ENCODE results near the gene TP53AIP1. TPM values are rescaled to one million over a fixed set of nuclear protein-coding genes. Genes with fewer than 3 reads are reported as not detected.
A peak's percentile ranks its signal among the peaks of the same experiment; 100 is the strongest.

Gene TP53AIP1
- polyA plus RNA-seq, 6 donors from 2014 or later = not detected

DNA sequence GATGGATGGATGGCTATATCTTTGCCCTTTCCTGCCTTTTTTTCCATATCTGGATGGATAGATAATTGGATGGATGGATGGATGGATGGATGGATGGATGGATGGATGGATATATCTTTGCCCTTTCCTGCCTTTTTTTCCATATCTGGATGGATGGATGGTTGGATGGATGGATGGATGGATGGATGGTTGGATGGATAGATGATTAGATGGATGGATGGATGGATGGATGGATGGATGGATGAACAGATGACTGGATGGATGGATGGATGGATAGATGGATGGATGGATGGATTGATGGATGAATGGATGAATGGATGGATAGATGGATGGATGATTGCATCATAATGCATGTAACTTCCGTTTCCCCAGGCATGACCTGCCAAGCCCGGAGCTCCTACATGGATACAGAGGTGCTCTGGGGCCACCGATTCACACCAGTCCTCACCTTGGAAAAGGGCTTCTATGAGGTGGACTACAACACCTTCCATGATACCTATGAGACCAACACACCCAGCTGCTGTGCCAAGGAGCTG lies 26.6 kb downstream of the TP53AIP1 start:
- peaks cover 0 to 7% (median 2%) of the 10 kb centered on the region in 7 donors for H3K9me3 Mint-ChIP-seq
- ATAC-seq (ENCODE audit: low read depth in 2 of 2) = no peak
- H3K27me3 Mint-ChIP-seq = peaks cover 49 to 79% (median 72%) of the 10 kb centered on the region in 3 donors
- H3K36me3 Mint-ChIP-seq = peaks cover 4 to 10% of the 10 kb centered on the region in 2 donors
- H3K4me1 Mint-ChIP-seq = peaks cover 5 to 15% (median 6%) of the 10 kb centered on the region in 3 donors
- H3K4me3 Mint-ChIP-seq = no peak overlapping the region
- H3K27ac Mint-ChIP-seq = peak overlapping the region in 1 of 6 donors; percentile 39
- DNase-seq = no peak

- Mint-ChIP-seq H3K4me1 (peaks cover 5 to 15% (median 6%) of the 10 kb centered on the region in 3 donors), H3K27ac (no peak overlapping the region), H3K4me3 (no peak overlapping the region), H3K9me3 (peaks cover 0 to 7% (median 2%) of the 10 kb centered on the region in 7 donors), H3K36me3 (peaks cover 4 to 10% of the 10 kb centered on the region in 2 donors), H3K27me3 (peaks cover 55 to 78% (median 66%) of the 10 kb centered on the region in 3 donors)
- DNase-seq = no peak
- ATAC-seq (ENCODE audit: low read depth in 2 of 2) = no peak
These were observed 27.5 kb downstream of the TP53AIP1 start for GRCh38 chr11:128915149-128915521.

DNA sequence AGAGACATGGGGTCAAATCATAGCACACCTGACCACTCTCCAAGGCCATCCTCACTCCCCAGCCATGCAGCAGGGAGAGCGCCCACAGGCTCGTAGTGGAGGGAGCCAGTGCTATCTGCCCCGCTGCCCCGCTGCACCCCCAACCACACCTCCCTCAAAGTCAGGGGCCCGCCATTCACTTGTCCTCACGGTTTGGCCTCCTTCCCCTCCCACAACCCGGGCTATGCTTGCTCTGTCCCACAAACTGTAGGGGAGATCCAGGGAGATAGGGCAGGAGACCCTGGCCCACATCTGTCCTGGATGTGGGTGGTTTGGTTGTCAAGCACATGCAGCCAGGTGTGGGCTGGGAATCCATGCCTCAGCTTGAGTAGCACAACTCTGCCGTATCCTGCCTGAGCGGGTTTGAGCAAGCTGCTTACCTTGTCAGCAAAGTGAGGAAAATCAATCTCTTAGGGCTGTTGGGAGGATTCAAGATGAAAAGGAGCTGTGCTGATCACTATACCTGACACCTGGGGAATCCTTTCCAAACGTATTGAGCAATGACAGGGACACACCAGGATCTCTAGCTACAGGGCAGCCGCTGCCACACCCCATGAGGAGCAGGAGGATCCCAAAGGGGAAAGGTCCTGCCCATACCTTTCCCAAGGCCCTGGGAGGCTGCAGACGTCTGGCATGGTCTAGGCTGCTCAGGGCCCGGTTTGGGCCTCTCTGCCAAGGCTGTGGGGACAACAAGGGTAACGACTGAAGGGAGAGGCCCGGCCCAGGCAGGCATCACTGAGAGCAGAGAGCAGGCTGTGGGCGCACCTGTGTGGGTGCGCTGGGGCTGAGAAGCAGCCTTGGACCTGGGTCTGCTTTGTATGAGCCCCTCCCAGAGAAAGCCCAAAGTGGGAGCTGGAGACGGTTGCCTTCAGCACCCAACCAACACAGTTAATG lies 28.2 kb downstream of the TP53AIP1 start:
- Mint-ChIP-seq H3K9me3 (peaks cover 0 to 7% (median 2%) of the 10 kb centered on the region in 7 donors), H3K27me3 (peaks cover 62 to 78% (median 70%) of the 10 kb centered on the region in 3 donors), H3K4me1 (peaks cover 5 to 12% (median 6%) of the 10 kb centered on the region in 3 donors), H3K4me3 (no peak overlapping the region), H3K27ac (no peak overlapping the region), H3K36me3 (peaks cover 4 to 10% of the 10 kb centered on the region in 2 donors)
- DNase-seq (no peak), ATAC-seq (ENCODE audit: low read depth in 2 of 2) (no peak)

- H3K4me3 Mint-ChIP-seq = no peak overlapping the region
- H3K27me3 Mint-ChIP-seq = peaks cover 68 to 78% (median 70%) of the 10 kb centered on the region in 3 donors
- H3K36me3 Mint-ChIP-seq = peaks cover 4 to 10% of the 10 kb centered on the region in 2 donors
- H3K4me1 Mint-ChIP-seq = peaks cover 0 to 7% (median 0%) of the 10 kb centered on the region in 3 donors
- no peak overlapping the region for H3K27ac Mint-ChIP-seq
- no peak for ATAC-seq (ENCODE audit: low read depth in 2 of 2)
- H3K9me3 Mint-ChIP-seq = peaks cover 0 to 7% (median 2%) of the 10 kb centered on the region in 7 donors
- no peak for DNase-seq
These were observed 28.9 kb downstream of the TP53AIP1 start for GRCh38 chr11:128913806-128914205.

- Mint-ChIP-seq H3K36me3 (peaks cover 4 to 10% of the 10 kb centered on the region in 2 donors), H3K9me3 (peaks cover 0 to 7% (median 3%) of the 10 kb centered on the region in 7 donors), H3K27ac (no peak overlapping the region), H3K27me3 (peaks cover 72 to 84% (median 76%) of the 10 kb centered on the region in 3 donors), H3K4me1 (peaks cover 0 to 4% (median 0%) of the 10 kb centered on the region in 3 donors), H3K4me3 (no peak overlapping the region)
- ATAC-seq (ENCODE audit: low read depth in 2 of 2) (no peak), DNase-seq (no peak)
These were observed 31.0 kb downstream of the TP53AIP1 start for GRCh38 chr11:128911701-128912100.

DNA sequence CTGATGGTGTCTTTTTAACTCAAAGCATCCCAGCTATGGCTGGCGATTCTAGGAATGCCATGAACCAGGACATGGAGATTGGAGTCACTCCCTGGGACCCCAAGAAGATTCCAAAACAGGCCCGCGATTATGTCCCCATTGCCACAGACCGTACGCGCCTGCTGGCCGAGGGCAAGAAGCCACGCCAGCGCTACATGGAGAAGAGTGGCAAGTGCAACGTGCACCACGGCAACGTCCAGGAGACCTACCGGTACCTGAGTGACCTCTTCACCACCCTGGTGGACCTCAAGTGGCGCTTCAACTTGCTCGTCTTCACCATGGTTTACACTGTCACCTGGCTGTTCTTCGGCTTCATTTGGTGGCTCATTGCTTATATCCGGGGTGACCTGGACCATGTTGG lies 31.4 kb downstream of the TP53AIP1 start:
- H3K9me3 Mint-ChIP-seq = peaks cover 0 to 7% (median 5%) of the 10 kb centered on the region in 7 donors
- DNase-seq (no peak), ATAC-seq (ENCODE audit: low read depth in 2 of 2) (no peak)
- no peak overlapping the region for H3K27ac Mint-ChIP-seq
- peaks cover 67 to 83% (median 79%) of the 10 kb centered on the region in 3 donors for H3K27me3 Mint-ChIP-seq
- H3K4me3 Mint-ChIP-seq = no peak overlapping the region
- peaks cover 4 to 10% of the 10 kb centered on the region in 2 donors for H3K36me3 Mint-ChIP-seq
- H3K4me1 Mint-ChIP-seq = peaks cover 1 to 7% (median 2%) of the 10 kb centered on the region in 3 donors

GRCh38 chr11:128910576-128910975 lies 32.1 kb downstream of the TP53AIP1 start:
- no peak overlapping the region for H3K27ac Mint-ChIP-seq
- no peak overlapping the region for H3K4me3 Mint-ChIP-seq
- H3K4me1 Mint-ChIP-seq = peaks cover 4 to 13% (median 8%) of the 10 kb centered on the region in 3 donors
- DNase-seq (no peak), ATAC-seq (ENCODE audit: low read depth in 2 of 2) (no peak)
- H3K36me3 Mint-ChIP-seq = peaks cover 4% of the 10 kb centered on the region in 2 donors
- peaks cover 60 to 80% (median 79%) of the 10 kb centered on the region in 3 donors for H3K27me3 Mint-ChIP-seq
- peaks cover 0 to 5% (median 2%) of the 10 kb centered on the region in 7 donors for H3K9me3 Mint-ChIP-seq

- ATAC-seq (ENCODE audit: low read depth in 2 of 2) (no peak), DNase-seq (no peak)
- Mint-ChIP-seq H3K4me3 (no peak overlapping the region), H3K9me3 (peaks cover 0 to 5% (median 0%) of the 10 kb centered on the region in 7 donors), H3K27me3 (peaks cover 51 to 74% (median 74%) of the 10 kb centered on the region in 3 donors), H3K4me1 (peaks cover 6 to 19% (median 11%) of the 10 kb centered on the region in 3 donors), H3K36me3 (peaks cover 0 to 4% of the 10 kb centered on the region in 2 donors), H3K27ac (no peak overlapping the region)
These were observed 33.1 kb downstream of the TP53AIP1 start for GRCh38 chr11:128909438-128910125.

- ATAC-seq (ENCODE audit: low read depth in 2 of 2) = no peak
These were observed 34.1 kb downstream of the TP53AIP1 start for GRCh38 chr11:128908391-128909246.

DNA sequence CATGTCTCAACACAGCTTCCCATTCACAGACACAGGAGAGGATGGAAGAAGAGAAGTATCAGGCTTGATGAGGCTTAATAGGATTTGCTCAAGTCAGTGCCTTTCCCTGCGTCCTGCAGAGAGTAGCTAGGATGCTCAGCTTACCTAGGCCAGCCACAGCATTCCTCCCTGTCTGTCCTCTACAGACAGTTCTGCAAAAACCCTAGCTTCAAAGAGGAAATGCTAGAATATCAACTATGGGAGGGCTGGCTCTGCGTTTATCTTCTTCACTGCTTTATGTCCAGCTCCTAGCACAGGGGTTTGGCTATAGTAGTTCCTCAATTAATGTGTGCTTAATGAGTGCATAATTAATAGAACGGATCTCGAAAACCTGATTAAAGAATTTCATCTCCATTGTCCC lies 35.1 kb downstream of the TP53AIP1 start:
- ATAC-seq (ENCODE audit: low read depth in 2 of 2) (no peak), DNase-seq (no peak)
- no peak overlapping the region for H3K27ac Mint-ChIP-seq
- H3K36me3 Mint-ChIP-seq = no peaks in the 10 kb centered on the region
- peaks cover 56 to 83% (median 79%) of the 10 kb centered on the region in 3 donors for H3K27me3 Mint-ChIP-seq
- H3K4me3 Mint-ChIP-seq = peak overlapping the region in 2 of 8 donors; percentile 54 to 83
- peaks cover 18 to 33% (median 24%) of the 10 kb centered on the region in 3 donors for H3K4me1 Mint-ChIP-seq
- peaks cover 0 to 5% (median 0%) of the 10 kb centered on the region in 7 donors for H3K9me3 Mint-ChIP-seq

More at GRCh38 chr11:128908391-128909246, 34.1 kb downstream of the TP53AIP1 start:
- peaks cover 16 to 29% (median 20%) of the 10 kb centered on the region in 3 donors for H3K4me1 Mint-ChIP-seq
- peaks cover 51 to 78% (median 74%) of the 10 kb centered on the region in 3 donors for H3K27me3 Mint-ChIP-seq
- peaks cover 0 to 5% (median 0%) of the 10 kb centered on the region in 7 donors for H3K9me3 Mint-ChIP-seq
- H3K4me3 Mint-ChIP-seq = peak overlapping the region in 1 of 8 donors; percentile 21
- no peak overlapping the region for H3K27ac Mint-ChIP-seq
- peaks cover 0 to 3% of the 10 kb centered on the region in 2 donors for H3K36me3 Mint-ChIP-seq
- DNase-seq = no peak

DNA sequence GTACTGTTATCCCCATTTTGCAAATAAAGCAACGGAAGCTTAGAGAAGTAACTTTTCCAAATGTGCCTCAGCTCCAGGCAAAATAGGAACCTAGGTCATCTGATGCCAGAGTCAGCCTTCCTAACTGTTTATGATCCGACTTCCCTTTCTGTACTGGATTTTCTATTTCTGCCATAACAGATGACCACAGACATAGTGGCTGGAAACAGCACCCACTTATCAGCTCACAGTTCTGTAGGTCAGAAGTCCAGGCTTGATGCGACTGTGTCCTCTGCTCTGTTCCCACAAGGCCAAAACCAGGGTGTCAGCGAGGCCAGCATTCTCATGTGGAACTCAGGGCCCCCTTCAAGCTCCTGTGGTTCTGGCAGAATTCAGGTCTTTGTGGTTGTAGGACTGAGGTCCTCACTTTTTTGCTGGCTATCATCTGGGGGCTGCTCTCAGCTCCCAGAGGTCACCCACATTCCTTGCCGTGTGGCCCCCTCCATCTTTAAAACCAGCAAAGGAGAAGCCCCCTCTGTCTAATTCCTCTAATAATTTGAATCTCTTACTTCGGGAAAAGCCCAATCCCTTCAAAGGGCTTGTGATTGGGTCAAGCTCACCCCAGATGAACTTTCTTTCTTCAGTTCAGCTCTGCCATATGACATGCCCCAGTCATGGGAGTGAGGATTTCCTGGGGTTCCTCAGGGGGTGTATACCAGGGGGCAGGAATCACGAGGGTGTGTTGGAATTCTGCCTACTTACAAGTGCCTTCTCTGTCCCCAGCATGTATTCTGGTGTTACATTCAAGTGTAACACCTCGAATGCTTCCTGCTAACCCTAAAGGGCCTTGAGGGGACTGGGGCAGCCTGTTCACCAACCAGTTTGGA lies 36.3 kb downstream of the TP53AIP1 start:
- ATAC-seq (ENCODE audit: low read depth in 2 of 2) = no peak

More for the DNA sequence above, 36.3 kb downstream of the TP53AIP1 start:
- peak overlapping the region; percentile 73 to 90 (median 83) for H3K4me3 Mint-ChIP-seq
- H3K27ac Mint-ChIP-seq = peak overlapping the region in 1 of 6 donors; percentile 13
- no peaks in the 10 kb centered on the region for H3K36me3 Mint-ChIP-seq
- peaks cover 0 to 3% (median 0%) of the 10 kb centered on the region in 7 donors for H3K9me3 Mint-ChIP-seq
- DNase-seq = no peak
- H3K27me3 Mint-ChIP-seq = peaks cover 60 to 82% (median 79%) of the 10 kb centered on the region in 3 donors
- H3K4me1 Mint-ChIP-seq = peaks cover 18 to 33% (median 24%) of the 10 kb centered on the region in 3 donors
